GM21529 (cell line): ENCODE data around the gene TMPRSS11A.
A peak's percentile ranks its signal among the peaks of the same experiment; 100 is the strongest.

ENCODE experiments used
- ATAC-seq: cut with Tn5 transposase; IDR thresholded peaks from one replicate; pipeline ENCODE4 v1.9.1; 2021; ENCODE audit not compliant: unreplicated experiment

The TMPRSS11A gene

DNA sequence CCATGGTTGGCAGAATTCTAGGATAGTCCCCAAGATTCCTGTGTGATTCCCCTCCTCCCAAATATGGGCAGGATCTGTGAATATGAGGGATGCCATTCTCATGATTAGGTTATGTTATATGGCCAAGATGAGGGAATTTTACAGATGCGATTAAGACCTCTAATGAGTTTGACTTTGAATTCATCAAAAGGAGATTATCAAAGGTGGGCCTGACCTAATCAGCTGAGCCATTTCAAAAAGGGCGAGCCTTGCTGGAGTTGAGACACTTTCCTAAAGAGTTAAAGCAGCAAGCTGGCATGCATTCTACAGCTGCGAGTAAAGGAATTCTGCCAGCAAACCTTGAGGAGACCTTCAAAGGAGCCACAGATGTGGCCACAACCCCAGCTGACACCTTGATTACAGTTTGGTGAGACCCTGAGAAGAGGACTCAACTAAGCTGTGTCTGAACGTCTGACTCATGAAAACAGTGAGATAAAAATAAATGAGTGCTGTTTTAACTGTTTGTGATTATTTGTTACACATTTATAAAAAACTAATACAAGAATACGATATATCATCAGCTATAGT is 47.8 kb downstream of the TMPRSS11A start:
- no peak for ATAC-seq

DNA sequence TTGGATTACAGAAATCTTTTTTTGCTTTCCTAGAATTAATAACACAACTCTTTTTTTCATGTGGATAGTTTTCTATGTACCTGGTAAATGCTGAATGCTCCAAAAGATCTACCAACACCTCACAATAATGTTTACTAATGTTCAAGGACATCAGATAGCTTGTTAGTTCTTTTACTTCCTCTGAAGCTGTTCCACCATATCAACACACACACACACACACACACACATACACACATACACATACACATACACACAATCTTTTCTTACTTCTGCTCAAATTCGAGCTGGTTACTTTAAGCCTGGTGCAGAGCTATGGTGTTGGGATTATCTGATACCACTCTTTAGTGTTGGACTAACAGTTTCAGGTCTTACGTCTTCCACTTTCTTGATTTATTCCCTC is 51.2 kb downstream of the TMPRSS11A start:
- ATAC-seq, result no peak

DNA sequence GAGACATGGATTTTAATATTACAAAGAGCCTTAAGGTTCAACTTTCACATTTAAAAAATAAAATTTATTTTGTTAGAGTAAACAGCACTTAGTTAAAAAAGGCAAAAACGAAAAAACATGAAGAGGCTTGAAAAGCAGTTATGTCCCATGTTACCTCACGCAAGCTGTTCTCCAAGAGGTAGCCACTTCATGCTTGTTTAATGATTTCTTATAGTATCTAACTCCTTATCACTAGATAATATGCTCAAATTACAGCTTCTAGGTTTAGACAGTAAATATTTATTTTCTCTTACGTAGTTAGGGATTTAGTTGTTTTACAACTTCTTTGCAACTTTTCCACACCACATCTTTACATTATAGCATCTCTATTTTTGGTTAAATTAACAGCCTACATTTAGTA is 51.7 kb downstream of the TMPRSS11A start:
- ATAC-seq, result no peak

DNA sequence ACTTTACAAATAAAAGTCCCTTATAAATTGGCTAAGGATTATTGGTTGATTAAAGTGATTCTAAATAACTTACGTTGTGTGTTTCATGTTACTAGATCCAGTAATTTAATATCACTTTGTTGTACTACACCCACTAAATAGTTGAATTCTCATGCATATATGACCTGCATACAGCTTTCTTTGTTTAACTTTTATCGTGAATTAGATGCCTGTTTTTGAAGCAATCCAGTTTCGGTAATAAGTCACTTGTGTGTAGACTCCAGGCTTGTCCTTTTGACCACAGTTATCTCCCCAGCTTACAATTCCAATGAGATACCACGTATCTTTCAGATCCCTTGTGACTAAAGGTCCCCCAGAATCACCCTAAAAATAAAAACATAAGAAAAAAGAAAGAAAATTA is 52.2 kb downstream of the TMPRSS11A start:
- ATAC-seq, result no peak

DNA sequence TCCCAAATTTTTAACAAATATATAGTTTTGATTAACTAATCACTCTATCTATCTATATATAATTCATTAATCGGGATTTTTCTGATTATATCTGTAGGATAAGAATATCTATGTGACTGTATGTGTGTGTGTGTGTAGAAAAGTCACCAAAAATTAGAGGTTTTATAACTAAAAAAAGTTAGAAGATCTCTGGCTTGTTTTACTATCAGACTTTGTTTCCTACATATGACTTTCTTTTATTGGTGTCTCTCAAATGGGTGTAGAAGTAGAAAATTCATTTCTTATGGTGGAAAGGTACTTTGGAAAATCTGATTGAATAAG is 52.7 kb downstream of the TMPRSS11A start:
- no peak for ATAC-seq

DNA sequence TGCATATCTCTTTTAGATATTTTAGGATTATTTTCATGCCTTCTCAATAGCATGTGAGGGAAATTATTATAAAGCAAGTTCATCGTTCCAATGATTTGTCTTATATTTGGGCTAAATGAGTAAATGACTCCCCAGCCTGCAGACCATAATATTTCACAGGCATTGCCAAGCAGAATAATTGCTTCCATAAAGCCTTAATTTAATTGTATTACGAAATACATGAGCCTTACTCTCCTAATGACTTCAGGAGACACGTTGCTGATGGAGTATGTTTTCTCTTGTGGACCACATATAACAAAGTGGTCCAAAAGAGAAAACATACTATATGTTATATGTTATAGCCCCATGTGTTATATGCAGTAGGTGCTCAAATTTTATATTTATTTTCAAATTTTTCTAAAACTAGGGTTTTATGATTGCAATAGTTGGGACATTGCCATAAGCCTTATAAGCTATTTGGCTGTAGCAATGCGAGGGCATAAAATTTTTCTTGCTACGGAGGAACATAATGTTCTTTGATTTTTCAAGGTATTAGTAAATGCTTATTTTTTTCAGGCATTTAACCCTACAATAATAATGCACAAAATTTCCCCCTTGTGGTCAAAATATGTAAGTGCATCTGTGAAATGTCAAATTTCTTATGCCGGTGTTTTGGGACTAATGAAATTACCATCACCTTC is 53.2 kb downstream of the TMPRSS11A start:
- ATAC-seq, result peak; percentile 58

DNA sequence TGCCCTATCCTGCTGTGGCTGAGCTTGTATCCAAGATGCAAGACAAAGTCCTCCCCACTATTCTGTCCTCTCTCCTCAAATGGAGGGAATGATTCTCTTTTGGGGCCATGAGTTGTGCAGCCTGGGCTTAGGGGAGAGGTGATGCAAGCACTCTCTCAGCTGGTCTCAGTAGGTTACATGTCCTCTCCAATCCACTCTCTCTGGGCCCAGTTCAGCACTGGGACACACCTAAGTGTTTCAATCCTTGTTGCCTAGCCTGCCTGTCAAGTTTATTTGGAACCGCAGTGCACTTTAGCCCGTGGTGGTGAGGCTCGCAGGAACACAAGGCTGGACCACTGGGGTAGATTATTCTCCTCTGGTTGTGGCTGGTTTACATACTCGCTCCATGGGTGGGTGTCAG is 55.6 kb downstream of the TMPRSS11A start:
- ATAC-seq, result no peak

DNA sequence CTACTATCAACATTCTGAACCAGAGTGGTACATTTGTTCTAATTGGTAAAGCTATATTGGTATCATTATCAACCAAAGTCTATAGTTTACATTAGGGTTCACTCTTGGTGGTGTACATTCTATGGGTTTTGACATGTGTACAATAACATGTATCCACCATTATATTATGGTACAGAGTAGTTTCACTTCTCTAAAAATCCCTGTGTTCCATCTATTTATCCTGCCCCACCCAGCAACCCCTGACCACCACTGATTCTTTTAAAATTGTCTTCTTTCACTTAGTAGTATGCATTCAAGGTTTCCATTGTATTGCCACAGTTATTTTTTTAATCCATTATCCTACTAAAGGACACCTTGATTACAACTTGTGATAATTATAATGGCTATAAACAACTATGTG is 64.2 kb downstream of the TMPRSS11A start:
- no peak for ATAC-seq

DNA sequence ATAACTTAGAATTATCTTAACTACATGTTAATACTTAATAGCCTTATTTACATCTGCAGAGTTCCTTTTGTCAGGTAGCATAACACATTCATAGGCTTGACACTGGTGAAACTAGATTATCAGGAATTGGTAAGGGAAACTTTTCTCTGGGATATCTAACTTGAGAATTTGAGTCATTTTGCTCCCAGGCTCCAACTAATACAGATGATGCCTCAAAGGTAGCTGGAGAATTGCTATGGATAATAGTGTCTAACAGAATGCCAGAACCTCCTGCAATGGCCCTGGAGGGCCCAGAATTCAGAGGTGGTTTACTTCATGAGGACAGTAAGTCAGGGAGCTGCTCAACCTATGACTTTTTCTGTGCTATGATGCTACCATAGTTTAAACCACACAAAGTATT is 65.6 kb downstream of the TMPRSS11A start:
- ATAC-seq, result no peak

DNA sequence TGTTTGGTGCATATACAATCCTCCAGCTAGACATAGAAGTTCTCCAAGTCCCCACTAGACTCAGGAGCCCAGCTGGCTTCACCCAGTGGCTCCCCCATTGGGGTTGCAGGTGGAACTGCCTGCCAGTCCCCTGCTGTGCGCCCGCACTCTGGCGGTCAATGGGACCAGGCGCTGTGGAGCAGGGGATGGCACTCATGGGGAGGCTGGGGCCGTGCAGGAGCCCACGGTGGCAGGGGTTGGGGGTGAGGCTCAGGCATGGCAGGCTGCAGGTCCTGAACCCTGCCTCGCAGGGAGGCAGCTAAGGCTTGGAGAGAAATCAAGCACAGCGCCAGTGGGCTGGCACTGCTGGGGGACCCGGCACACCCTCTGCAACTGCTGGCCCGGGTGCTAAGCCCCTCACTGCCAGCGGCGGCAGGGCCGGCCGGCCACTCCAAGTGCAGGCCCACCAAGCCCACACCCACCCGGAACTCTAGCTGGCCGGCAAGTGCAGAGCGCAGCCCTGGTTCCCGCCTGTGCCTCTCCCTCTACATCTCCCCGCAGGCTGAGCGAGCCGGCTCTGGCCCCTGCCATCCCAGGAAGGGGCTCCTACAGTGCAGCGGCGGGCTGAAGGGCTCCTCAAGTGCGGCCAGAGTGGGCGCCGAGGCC is 66.8 kb downstream of the TMPRSS11A start:
- no peak for ATAC-seq

DNA sequence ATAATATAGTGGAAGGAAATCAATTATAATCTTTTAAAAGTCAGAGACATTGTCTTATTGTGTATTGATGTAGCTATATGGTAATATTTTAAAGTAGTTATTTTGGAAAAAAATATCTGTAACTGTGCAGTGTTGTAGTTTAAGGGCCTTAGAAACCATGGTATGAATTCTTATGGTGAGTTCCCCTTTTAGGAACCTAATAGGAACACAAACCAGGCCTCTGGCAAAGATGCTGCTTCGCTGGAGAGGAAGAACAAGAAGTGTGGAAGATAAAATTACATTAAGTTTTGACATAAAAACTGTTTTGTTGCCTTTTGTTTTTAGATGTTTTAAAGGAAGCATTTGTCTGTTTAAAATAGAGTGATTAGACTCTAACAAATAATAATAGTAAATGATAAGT is 68.6 kb downstream of the TMPRSS11A start:
- no peak for ATAC-seq

DNA sequence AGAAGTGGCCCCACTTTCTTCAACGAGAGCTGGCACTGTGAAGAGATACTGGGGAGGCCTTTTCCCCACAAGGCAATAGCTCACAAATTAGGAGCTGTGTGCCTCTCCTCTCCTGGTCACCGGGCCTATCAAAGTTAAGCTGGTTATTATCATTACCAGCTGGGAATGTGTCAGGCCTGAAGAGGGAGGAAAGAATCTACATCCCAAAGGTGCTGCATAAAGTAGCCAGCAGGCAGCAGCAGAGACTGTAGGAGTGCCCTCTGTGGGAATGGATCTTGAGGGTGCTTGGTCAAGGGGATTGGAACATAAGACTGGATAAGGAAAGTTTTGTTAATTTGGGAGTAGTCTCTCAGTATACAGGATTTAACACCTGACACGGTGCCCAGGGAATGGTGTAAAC is 70.4 kb downstream of the TMPRSS11A start:
- no peak for ATAC-seq

DNA sequence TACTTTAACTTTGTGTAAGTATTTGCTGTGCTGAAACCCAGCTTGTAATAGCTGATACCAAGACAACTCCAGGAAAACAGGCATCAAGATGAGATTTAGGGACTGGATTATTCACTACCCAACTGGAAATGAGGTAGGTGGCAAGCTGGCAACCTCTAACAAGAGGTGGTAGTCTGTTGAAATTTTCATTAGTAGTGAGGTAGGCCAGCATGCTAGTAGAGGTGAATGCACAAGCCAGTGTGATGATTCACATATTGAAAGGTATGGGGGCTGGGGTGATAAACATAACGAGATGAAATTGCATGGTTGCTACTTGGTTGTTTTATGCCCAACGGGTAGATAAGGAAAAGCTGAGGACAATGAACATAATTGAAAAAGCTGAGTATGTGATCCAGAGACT is 71.0 kb downstream of the TMPRSS11A start:
- no peak for ATAC-seq

DNA sequence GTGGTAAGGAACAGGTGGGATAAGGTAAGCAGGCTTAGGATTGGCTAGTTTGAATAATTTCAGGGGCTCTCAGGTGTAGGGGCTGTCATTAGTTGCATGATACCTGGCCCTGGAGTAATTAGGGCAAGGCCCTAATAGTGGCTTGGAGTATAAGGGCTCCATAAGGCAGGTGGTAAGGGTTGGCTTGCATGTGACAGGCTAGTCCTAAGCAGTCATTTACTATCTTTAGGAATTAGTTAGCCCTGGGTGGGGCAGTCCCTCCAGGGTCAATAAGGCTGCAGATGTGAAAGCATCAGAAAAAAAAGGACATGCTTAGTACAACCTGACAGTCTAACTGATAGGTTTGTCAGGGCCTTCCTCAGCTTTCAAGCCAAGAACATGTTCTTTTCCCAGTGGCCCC is 71.6 kb downstream of the TMPRSS11A start:
- no peak for ATAC-seq

DNA sequence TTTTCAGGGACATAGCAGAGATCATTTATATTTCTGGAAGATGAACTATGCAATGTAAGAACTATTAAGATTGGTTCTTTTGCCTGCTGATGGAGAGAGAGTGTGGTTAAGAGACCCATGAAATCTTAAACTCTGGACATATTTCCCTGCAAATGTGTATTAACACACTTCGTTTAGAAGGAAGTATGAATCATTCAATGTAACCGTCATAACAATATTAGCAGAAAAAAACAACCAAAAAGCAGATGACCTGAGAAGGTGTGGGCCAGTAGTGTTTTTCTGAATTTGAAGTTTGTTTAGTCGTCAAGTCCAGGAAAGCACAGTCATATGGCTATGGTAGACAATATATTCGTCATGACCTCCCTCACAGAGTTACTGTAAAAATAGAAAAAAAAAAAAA is 77.0 kb downstream of the TMPRSS11A start:
- ATAC-seq, result no peak

DNA sequence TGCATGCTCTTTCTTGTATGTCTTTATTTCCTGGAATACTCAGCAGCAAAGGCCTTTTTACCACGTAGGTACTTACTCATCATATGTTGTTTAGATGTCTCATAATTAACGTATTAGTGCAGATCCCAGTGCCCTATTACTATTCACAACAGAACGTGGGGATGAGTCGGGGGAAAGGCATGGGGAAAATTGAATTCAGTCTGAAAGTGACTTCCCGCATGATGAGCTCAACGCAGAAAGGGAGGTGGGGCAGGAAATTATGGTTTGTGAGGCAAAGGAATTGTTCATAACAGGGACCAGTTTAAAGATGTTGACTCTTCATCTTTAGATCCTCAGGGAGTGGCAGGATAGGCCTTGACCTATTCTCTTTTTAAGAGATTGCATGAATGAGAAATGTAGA is 77.5 kb downstream of the TMPRSS11A start:
- ATAC-seq, result no peak

DNA sequence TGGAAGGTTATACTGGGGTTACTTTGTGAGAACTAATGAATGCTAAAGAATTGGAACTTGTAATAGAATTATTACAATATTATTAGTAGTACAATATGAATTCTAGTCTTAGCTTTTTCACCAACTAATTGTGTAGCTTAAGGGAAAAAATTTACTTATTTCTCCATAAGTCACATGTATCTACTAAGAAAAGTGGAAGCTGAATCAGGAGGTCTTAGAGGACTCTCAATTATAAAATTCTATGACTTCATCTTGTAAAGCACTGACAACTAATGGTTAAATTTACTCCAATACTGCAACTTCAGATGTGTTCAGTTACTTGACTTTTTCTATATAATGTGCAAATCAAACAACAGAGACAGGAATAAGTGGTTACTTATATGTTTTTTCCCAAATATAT is 78.6 kb downstream of the TMPRSS11A start:
- no peak for ATAC-seq

DNA sequence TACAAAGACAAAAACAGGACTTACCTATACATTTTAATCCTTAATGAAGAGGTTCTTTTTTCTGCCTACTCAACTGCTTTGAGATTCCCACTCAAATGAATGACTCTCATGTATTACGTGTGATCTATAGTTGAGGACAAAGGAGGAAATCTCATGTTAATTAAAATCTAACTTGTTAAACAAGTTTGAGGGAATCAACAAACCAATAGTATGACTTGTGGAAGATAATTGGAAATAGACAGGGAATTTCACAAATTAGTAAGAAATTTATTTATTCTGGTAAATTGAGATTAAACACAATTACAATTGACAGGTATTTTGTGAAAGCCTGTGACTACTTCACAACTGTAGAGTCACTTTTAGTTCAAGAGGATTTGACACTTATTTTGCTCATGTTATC is 79.4 kb downstream of the TMPRSS11A start, which contains the start of gene TMPRSS11D:
Gene TMPRSS11D, minus strand, starts transcription at position 101 of the 400 bp plus-strand sequence. Its CDS starts 69 bp downstream, at position 32.
- no peak for ATAC-seq

DNA sequence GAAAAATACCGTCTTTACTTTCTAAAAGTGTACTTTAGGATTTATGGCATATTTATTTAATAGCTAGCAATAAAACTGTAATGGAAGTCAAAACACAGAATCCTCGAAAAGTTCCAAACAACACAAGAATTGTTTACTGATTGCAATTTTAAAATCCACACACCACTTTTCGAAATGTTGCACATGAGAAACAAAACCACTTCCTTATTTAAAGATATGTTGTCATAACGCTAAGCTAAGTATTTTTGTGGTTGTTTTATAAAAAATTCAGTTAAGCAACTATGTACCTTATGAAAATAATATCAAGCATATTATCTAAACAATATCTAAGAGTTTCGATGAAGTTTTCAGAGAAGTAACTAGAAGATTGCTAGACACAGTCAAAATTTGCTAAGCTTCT is 79.8 kb downstream of the TMPRSS11A start:
- ATAC-seq, result no peak

DNA sequence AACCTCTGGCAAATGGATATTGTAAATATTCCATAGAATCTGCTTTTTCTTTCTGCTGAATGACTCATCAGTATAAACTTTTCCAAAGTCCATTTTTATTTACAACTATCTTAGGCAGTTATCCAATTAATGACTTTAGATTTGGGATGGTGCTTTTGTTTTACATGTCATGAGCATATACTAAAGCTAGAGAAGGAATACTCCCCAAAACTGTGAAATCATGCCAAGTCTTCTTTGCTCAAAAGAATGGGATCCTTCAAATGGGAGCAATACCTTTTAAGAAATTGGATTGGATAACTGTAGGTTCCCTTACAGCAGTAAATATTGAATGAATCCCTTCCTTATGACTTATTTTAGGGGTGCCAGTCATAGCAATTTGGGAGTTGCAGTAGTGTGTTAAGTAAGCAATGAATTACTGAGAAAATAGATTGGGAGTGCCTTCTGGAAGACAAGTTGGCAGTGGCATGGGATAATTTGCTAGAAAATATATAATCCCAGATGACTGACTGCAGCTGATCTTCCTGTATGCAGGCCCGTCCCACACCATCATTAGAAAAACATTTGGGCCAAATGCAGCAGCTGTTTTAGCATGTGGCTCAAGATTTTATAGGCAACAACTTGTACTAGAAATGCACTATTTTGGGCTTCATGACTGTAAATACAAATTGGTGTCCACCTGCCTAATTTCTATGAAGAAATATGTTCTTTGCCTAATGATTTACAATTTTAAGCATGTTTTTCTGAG is 82.3 kb downstream of the TMPRSS11A start:
- ATAC-seq, result no peak

DNA sequence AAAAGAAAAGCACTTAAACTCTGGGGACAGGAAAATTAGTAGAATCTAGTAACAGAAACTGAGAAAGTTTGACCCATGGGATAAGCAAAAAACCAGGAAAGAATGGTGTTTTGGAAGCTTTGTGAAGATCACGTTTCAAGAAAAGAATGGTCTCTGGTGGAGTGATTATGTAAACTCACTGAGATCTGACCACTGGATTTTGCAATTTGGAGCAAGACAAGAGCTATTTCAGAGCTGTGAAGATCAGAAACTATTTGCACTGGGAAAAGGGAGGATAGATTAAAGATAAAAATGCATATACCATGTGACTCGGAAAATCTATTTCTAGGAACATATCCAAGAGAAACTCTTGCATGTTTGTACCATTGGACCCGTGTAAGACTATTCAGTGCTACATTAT is 83.8 kb downstream of the TMPRSS11A start:
- no peak for ATAC-seq

DNA sequence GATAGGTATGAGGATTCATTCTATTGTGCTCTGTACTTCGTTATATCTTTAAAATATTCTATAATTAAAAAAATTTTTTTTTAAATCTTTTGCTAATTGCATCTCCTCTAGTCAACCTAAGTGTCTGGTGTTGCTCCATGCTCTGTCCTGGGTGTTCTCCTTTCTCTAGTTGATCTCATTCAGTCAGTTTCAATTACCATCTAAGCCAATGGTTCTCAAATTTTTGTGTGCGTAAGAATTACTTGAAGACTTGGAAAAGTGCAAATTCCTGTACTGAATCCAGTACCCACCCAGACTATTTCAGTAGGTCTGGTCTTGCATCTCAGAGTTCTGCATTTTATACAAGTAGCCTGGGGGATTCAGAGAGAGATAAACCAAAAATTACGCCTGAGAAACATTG is 86.2 kb downstream of the TMPRSS11A start:
- ATAC-seq, result no peak
